ENCODE measurements around the gene CCDC86. TPM values are rescaled to one million over a fixed set of nuclear protein-coding genes. Genes with fewer than 3 reads are reported as not detected.

CCDC86 gene
- total RNA-seq, 4 donors from 2014 or later: 15.9 to 41.1 (median 27.3) TPM

DNA sequence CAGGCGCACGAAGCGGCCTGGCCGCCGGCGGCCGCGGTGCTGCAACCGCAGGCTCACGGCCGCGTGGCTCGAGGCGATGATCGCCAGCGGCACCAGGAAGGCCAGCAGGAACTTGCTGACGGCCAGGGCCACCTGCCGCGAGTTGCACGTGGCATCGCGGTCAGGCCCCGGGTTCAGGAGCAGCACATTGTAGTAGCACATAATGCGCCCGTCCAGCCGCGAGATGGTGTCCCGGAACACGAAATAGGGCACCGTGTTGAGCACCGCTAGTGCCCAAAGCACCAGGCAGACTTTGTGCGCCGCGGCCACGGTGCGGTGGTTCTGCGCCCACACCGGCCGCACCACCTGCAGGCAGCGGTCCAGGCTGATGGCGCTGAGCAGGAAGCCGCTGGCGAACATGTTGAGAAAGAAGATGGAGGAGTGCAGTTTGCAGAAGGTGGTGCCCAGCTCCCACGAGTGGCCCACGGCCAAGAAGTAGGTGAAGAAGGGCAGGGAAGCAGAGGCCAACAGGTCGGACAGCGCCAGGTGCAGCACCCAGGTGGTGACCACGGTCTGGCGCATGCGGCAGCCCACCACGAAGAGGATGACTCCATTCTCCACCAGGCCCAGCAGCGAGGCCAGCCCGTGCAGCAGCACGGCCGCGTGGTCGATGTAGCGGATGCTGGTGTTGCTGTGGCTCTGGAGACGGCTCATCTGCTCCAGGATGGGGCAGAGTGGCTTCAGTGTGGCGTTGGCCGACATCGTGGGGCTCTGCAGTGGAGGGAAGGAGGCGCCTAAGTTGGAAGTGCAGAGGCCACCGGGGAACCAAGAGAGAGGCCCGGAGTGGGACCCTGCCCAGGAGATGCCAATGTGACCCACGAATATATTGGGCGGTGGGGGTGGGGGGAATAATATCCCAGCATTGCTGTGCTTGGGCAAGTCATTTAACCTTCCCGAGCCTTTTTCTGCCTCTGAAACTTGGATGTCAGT, 11.4 kb downstream of the CCDC86 start:
- H3K9me3 ChIP-seq: no peaks in the 10 kb centered on the region
- peaks cover 0 to 56% (median 8%) of the 10 kb centered on the region in 3 donors for H3K36me3 ChIP-seq
- no peaks in the 10 kb centered on the region for H3K27me3 ChIP-seq
- no peak overlapping the region for H3K4me3 ChIP-seq
- DNase-seq (ENCODE audit: low spot score in 2 of 2): no peak
- no peak overlapping the region for H3K27ac ChIP-seq
- TF ChIP-seq, protein P1, sequence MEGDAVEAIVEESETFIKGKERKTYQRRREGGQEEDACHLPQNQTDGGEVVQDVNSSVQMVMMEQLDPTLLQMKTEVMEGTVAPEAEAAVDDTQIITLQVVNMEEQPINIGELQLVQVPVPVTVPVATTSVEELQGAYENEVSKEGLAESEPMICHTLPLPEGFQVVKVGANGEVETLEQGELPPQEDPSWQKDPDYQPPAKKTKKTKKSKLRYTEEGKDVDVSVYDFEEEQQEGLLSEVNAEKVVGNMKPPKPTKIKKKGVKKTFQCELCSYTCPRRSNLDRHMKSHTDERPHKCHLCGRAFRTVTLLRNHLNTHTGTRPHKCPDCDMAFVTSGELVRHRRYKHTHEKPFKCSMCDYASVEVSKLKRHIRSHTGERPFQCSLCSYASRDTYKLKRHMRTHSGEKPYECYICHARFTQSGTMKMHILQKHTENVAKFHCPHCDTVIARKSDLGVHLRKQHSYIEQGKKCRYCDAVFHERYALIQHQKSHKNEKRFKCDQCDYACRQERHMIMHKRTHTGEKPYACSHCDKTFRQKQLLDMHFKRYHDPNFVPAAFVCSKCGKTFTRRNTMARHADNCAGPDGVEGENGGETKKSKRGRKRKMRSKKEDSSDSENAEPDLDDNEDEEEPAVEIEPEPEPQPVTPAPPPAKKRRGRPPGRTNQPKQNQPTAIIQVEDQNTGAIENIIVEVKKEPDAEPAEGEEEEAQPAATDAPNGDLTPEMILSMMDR (IDR thresholded peaks at IDR 0.05): no peak
- TF ChIP-seq EP300 (IDR thresholded peaks at IDR 0.05) (no peak), POLR2A (IDR thresholded peaks at IDR 0.05) (no peak)
- WGBS, 2 donors: 91 to 93% methylated on average over 46 to 67 of the region's 68 CpGs
- no peaks in the 10 kb centered on the region for H3K4me1 ChIP-seq

DNA sequence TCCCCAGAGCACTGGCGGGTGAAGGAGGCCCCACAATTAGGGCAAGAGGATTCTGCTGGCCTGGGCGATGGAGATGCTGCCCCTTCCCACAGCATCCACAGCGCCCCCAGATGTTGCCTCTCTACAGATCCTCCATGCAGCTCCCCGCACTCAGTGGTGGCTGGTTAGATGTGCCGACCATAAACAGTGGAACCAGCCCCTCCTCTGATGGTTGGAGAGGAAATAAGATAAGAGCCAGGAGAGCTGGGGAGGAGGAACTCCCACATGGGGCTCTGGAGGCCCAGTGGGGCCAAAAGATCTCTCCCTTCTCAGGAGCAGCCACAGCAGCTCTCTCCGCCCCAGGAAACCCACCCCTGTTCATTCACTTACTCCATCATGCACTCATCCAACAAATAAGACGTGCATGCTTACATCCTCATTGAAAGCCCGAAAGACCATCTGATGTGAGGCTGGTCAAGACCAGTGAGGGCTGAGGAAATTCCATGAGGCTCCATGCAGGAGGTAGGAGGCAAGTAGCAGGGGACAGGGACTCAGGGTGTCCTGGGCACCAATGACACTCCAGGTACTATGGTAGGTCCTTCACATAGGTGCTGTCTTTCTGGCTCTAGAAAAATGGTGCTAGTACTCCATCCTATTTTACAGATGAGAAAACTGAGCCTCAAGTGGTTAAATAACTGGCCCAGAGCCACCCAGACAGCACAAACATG, 12.4 kb downstream of the CCDC86 start:
- TF ChIP-seq POLR2A (IDR thresholded peaks at IDR 0.05): no peak
- TF ChIP-seq EP300 (IDR thresholded peaks at IDR 0.05): no peak
- TF ChIP-seq, protein P1 (IDR thresholded peaks at IDR 0.05): no peak
- Histone ChIP-seq H3K9me3 (no peaks in the 10 kb centered on the region), H3K4me1 (no peaks in the 10 kb centered on the region), H3K27ac (no peak overlapping the region), H3K27me3 (no peaks in the 10 kb centered on the region), H3K4me3 (no peak overlapping the region), H3K36me3 (peaks cover 0 to 45% (median 3%) of the 10 kb centered on the region in 3 donors)
- 75 to 81% methylated on average over 8 of the region's 8 CpGs for WGBS, 2 donors
- no peak for DNase-seq (ENCODE audit: low spot score in 2 of 2)

DNA sequence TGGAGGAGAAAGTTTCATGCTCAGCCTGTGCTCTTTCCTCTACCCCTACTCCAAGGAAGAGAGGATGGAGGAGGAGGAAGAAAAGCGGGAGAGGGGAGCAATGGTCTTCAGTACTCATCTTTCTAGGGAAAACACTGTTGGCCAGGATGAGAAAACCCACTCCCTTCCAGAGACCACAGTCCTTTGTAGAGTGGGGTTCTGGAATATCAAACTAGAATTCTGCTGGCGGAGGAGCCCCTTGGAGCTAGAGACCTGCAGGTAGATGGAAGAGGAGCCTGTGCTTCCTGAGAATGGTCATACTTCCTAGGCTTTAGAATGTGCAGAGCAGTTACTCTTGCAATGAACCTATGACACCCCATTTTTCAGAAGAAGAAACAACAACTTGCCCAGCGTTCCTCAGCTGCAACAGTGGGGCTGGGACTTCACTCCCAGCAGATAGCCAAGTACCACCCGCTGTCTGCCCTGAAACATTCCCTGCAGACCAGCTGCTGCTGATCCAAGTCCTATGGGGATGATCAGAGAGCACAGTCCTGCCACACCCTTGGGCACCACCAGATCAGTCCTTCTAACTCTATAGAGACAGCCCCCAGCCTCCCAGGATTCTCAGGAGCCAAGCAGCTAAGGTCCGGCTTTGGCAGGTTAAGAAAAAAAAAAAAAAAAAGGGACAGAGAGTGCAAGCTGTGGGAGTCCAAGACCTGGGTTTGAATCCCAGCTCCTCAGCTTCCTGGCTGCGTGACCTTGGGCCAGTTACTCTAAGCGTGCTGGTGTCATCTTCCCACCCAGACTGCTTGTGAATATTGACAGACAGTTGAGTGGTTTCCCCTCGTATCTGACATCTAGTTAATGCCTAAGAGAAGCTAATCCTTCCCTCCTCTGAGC, 13.2 kb downstream of the CCDC86 start:
- DNase-seq (ENCODE audit: low spot score in 2 of 2): no peak
- no peaks in the 10 kb centered on the region for H3K27me3 ChIP-seq
- H3K9me3 ChIP-seq: no peaks in the 10 kb centered on the region
- no peaks in the 10 kb centered on the region for H3K4me1 ChIP-seq
- no peak for TF ChIP-seq POLR2A (IDR thresholded peaks at IDR 0.05)
- no peak overlapping the region for H3K27ac ChIP-seq
- 54 to 66% methylated on average over 8 of the region's 8 CpGs for WGBS, 2 donors
- no peak overlapping the region for H3K4me3 ChIP-seq
- H3K36me3 ChIP-seq: peaks cover 0 to 38% (median 3%) of the 10 kb centered on the region in 3 donors

DNA sequence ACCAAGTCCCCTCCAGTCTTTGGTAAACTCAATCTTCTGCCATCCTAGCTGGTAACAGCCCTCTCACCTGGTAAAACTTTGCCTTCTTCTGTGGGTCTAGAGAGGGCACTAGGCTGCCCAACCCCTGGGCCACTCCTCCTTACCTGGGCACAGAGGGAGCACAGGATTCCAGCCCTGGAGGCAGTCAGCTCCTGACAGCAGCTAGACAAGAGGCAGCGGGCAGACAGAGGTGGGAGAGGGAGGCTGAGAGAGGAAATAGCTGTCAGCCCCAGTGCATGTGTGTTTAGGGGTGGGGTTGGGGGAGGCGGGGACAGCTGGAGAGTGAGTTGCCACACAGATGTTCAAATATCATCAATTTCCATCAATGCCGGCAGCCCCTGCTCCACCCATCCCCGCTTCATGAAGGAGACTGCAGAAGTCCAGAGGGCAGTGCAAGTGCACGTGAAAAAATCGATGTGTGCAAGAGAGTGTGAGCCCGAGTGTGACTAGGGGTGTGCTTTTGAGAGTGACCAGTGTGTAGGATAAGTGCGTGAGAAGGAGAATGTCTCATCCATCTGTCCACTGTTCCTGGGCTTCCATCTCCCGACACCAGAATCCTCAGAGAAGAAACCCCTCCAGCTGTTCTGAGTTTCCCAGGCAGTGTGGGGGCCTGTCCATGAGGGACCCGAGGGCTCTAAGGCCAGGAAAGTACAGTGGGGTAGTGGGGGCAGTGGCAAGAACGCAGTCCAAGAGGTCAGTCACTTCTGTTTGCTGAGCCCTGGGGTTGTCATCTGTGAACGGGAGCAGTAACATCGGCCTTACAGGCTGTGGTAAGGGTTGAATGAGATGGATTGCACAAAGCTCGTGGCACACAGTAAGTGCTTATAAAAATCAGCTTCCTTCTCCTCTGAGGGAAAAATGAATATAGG, 14.1 kb downstream of the CCDC86 start, which contains the start of gene PTGDR2:
Gene PTGDR2, minus strand, starts transcription at position 225 of the 908 bp plus-strand sequence. CDS start 2,228 bp downstream, outside the sequence.
- 60 to 62% methylated on average over 14 of the region's 14 CpGs for WGBS, 2 donors
- TF ChIP-seq, protein P1 (IDR thresholded peaks at IDR 0.05): no peak
- TF ChIP-seq EP300 (IDR thresholded peaks at IDR 0.05) (no peak), POLR2A (IDR thresholded peaks at IDR 0.05) (no peak)
- Histone ChIP-seq H3K27ac (no peak within 1 kb of the TSS), H3K27me3 (no peaks in the 10 kb centered on the region), H3K4me1 (no peaks in the 10 kb centered on the region), H3K36me3 (peaks cover 0 to 29% (median 3%) of the 10 kb centered on the region in 3 donors), H3K9me3 (no peaks in the 10 kb centered on the region), H3K4me3 (no peak within 1 kb of the TSS)
- DNase-seq (ENCODE audit: low spot score in 2 of 2): no peak
